ENCODE data around the gene PIEZO1.

DNA sequence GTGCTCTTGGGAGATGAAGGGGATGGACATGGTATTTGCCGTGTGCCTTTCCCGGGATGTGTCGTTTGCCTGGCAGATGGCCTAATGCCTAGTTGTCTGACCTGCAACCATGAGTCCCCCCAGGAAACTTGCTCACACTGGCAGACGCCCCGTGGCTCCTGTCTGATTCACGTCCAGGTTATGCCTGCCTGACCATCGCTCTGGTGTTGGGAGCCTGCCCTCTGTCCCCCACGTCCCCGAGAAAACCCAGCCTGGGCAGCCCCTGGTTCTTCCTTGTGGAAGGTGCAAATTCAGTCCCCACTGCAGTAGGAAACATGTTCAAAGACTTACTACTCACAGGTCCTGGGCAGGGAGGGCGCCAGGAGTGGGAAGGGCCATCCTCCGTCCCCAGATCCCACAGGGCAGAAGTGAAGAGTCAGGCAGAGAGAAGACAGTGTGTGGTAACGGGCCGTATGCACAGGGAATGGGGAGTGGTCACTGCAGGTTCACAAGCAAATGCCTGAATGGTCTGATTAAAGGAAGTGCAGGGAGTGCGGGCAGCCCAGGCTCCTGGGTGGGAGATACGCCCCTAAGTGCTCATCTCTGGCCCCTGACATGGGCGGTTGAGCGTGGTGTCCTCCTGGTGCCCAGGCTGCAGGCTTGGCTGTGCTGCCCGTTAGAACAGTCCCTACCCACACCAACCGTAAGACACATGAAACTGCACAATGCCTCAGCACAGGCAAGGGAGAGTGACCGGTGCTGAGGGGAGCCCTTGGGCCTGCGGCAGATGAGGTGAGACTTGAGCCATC lies 94.5 kb downstream of the PIEZO1 start:
- no peak for TF ChIP-seq CREB1 (IDR thresholded peaks at IDR 0.05)
- TF ChIP-seq CREB1 (CRISPR knock-in tag; IDR thresholded peaks at IDR 0.05) = no peak
- no peak for TF ChIP-seq CTCF (IDR thresholded peaks at IDR 0.05 in 2 of 3, conservative IDR thresholded peaks at IDR 0.05 in 1 of 3; ENCODE audit: insufficient read depth in 2 of 3, low read depth in 1 of 3, low read length in 3 of 3)
- no peak for TF ChIP-seq ZNF274 (IDR thresholded peaks at IDR 0.05; ENCODE audit: borderline replicate concordance, low read depth, low read length)
- no peak for TF ChIP-seq EZH2 (IDR thresholded peaks at IDR 0.05; ENCODE audit: borderline replicate concordance, low read depth, low read length)
- TF ChIP-seq ELF1 (tag; IDR thresholded peaks at IDR 0.05) = no peak
- TF ChIP-seq POLR2A (conservative IDR thresholded peaks at IDR 0.05) = no peak
- TF ChIP-seq FOS (IDR thresholded peaks at IDR 0.05; ENCODE audit: extremely low read depth, insufficient read length) = no peak
- no peak for TF ChIP-seq NFATC3 (IDR thresholded peaks at IDR 0.05)
- TF ChIP-seq RBFOX2 (IDR thresholded peaks at IDR 0.05; ENCODE audit: low read depth, low read length) = no peak
- TF ChIP-seq USF2 (CRISPR knock-in tag; IDR thresholded peaks at IDR 0.05) = no peak
